Activated T-helper 9 cell treated with anti-CD3 and anti-CD28 coated beads, Interleukin-2, amount 50 U/mL, for 16 hours (primary cell): Measurements from ENCODE around the gene SLC25A23.
"Not testable (repeated sequence)": the region's sequence is repeated elsewhere in the genome, so short reads cannot be mapped to it uniquely, and the experiment has no call there.

ENCODE experiments used
- DNase-seq: peaks from one replicate; pipeline ENCODE4 v3.0.0-alpha.2; 2020; ENCODE audit warnings: low read depth

Gene SLC25A23

GRCh38 chr19:6402058-6402457 lies 57.5 kb downstream of the SLC25A23 start:
- DNase-seq, result no peak

GRCh38 chr19:6400062-6400944 lies 59.3 kb downstream of the SLC25A23 start:
- DNase-seq, result not testable (repeated sequence)

DNA sequence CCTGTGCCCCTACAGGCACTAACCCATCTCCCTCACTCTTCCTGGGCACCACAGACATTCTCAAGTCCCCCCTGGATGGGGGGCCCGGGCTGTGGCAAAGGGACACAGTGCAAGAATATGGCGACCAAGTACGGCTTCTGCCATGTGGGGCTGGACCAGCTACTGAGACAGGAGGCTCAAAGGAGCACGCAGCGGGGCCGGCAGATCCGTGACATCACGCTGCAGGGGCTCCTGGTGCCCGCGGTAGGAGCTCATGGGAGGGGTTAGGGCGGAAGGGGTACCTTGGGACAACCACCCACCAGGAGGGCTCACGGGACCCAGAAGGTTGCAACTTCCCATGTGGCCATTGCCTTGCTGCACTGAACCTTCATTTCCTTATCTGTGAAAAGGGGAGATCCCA lies 63.3 kb downstream of the SLC25A23 start:
- DNase-seq, result no peak

- DNase-seq, result no peak
These were observed 64.8 kb downstream of the SLC25A23 start for GRCh38 chr19:6394831-6395230.

DNA sequence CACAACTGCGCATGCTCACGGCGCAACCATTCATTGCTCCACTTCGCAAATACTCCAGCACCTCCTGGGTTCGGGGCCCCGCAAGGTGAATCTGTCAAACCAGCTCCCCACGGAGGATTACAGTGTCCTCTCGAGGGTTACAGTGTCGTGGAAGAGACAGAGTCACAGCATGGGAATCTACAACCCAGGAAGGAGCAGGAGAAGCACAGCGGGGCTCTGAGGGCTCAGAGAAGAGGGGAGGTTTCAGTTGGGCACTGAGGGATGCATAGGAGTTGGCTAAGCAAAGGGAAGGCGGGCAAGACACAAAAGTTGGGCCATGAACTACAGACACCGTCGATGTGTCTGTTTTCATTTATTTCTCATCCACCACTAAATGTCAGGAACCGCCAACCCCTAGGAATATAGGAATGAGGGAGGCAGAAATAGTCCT lies 65.6 kb downstream of the SLC25A23 start:
- DNase-seq, result peak; percentile 53

DNA sequence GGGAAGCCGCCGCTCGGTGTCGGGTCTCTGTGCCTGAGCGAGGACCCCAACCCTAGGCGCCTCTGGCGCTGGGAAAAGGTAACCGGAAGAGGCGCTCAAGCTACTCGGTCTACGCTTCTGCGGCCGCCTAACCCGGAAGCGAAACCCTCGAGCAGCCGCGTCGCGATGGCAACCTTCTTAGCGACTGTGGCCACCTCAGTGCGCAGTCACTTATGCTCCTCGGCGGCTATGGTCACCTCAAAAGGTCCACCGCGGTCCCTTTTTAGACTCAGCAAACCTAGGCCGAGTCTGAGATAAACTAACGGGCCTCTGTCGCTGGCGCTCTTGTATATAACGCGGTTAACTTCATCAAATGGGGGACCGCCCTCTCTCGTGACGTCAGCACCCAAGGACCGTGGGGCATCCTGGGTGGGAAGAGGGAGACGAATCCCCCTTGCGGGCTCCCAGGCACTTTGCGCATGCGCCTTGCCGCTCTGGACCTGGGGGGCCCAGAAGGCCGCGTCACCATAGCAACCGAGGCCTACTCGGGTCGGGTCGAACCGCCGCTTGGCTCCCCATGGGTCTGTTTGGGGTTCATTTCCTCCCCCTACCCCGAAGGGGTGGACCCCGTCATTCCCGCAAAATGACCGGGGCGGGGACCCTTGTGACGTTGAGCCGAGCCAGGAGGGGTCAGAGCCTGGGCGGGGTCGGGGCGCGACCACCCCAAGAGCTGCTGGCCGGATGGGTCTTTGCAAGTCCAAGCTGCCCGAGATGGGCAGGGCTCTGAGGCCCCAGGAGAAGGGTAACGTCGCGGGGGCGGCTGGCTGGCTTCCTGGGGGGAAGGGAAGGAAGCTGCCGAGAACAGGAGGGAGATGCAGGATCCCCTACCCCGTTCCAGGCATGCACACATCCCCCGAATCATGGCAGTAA lies 66.3 kb downstream of the SLC25A23 start, which contains the start of gene GTF2F1:
GTF2F1 (minus strand) TSS at position 91 of the 909 bp plus-strand sequence. CDS start 169 bp downstream, outside the sequence.
- DNase-seq, result peak; percentile 90

DNA sequence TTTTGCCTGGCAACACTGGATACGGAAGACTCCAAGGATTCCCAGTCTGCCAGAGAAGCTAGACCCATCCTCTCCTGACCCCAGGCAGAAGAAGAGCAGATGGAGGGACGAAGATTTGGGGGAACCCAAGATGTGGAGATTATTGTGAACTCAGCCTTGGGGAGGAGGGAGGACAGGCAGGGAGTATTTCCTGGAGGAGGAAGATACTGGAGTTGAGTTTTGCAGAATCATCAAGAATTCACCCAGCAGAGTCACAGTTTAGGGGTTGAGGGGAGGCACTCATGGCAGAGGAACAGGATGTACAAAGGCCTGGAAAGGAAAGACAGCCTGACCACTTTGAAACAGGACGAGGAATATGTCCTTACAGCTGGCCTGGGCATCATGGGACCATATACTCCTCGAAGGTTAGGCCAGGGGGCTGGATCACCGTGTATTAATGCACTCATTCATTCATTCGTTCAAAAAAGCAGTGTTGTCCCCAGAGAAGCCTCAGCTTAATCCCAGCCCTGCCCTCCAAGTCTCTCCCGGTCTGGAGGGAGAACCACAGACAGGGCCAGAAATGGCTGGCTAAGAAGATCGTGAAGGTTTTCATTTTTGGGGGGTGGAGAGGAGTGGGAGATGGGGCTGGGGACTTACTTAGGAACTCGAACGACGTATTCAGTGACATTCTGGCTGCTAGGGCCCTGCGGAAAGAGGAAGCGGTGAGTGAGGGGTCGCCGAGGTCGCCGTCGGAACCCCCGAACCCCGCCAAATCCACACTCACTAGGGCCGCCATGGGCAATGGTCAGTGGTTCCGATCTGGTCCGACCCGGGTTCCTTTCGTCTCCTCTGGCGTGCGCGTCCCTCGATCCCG lies 67.1 kb downstream of the SLC25A23 start:
- DNase-seq, result no peak
